OCI-LY1 (cell line): ENCODE measurements around the gene BRD1.

Experiments used
- CTCF ChIP-seq: fragments of 200-600 bp; sonication (generic), shearing (Covaris generic); IDR thresholded peaks from 2 replicates; pipeline ENCODE4 v1.5.1; 2017; ENCODE audit warnings: mild to moderate bottlenecking, antibody characterized with exemption, low read length, moderate library complexity, mixed read lengths
- EZH2 ChIP-seq: fragments of 200-600 bp; sonication (generic), shearing (Covaris generic); IDR thresholded peaks from 2 replicates; pipeline ENCODE4 v1.8.0; 2017; ENCODE audit warnings: borderline replicate concordance, mixed run types, mild to moderate bottlenecking, antibody characterized with exemption, low read length, moderate library complexity, mixed read lengths

GRCh38 chr22:49775191-49775866 is 52.3 kb downstream of the BRD1 start:
- TF ChIP-seq CTCF (no peak), EZH2 (no peak)
